K562 (cell line): Measurements from ENCODE around the gene CRYBG2. TPM values are rescaled to one million over a fixed set of nuclear protein-coding genes. Genes with fewer than 3 reads are reported as not detected.

Source experiments
- ATAC-seq: fragments of 200-7000 bp; cut with Tn5 transposase; 3 replicates; pipeline ENCODE4 v1.9.1; 2020; ENCODE audit warnings: moderate library complexity
- BruUV-seq: library from RNA; stranded (reverse); fragments of 400-500 nt; replicated peaks from 2 replicates; lab custom pipeline; 2021; lab: Mats Ljungman, UMichigan
- CTCF ChIA-PET: fragments of 300-600 bp; formaldehyde crosslinking; extraction: SDS; loops from one replicate; lab custom pipeline; 2021; ENCODE audit warnings: low intra/inter-chr PET ratio; lab: Yijun Ruan, JAX
- POLR2A ChIA-PET: fragments of 300-600, 350-650 bp; sonication (Branson Sonifier 250); formaldehyde crosslinking; extraction: SDS; loops from one replicate; lab custom pipeline; 2021; ENCODE audit warnings: antibody characterized with exemption, inconsistent platforms; lab: Yijun Ruan, JAX
- DNase-seq, 4 experiments: peaks; one replicate each; pipeline versions ENCODE4 v3.0.0 to v3.0.0-alpha.2; 2011 to 2018; ENCODE audit warnings: low spot score in 3 of 4, mixed read lengths in 3 of 4; ENCODE audit errors: extremely low read depth in 1 of 4
- FAIRE-seq: peaks from 2 replicates; lab custom pipeline; 2011; peaks lifted over from hg19 to GRCh38; lab: Jason Lieb, UNC
- H2AFZ ChIP-seq: 2 replicates; pipeline ENCODE4 v1.6.0; 2011; ENCODE audit warnings: low read depth, low read length, control low read depth, inconsistent platforms
- H3K27ac ChIP-seq: fragments of 200-600 bp; 3 replicates; pipeline ENCODE4 v1.8.0; 2011; ENCODE audit warnings: low read depth, mild to moderate bottlenecking, control low read depth, inconsistent platforms, low read length, moderate library complexity, mixed read lengths; ENCODE audit errors: extremely low read depth
- H3K27me3 ChIP-seq, 2 experiments: fragments of 300-600 bp in 1 of 2; 2 replicates in 1 of 2; 3 replicates in 1 of 2; pipeline versions ENCODE4 v1.6.0 to v1.8.0; 2011; ENCODE audit warnings: inconsistent platforms in 2 of 2, low read length in 2 of 2, mild to moderate bottlenecking in 1 of 2, mixed read lengths in 1 of 2, moderate library complexity in 1 of 2; ENCODE audit not compliant: control insufficient read depth in 2 of 2, insufficient read depth in 2 of 2
- H3K36me3 ChIP-seq: fragments of 300-600 bp; 3 replicates; pipeline ENCODE4 v1.8.0; 2011; ENCODE audit warnings: mild to moderate bottlenecking, low read length, inconsistent platforms; ENCODE audit not compliant: control insufficient read depth, insufficient read depth
- H3K4me1 ChIP-seq, 2 experiments: fragments of 200-600 bp in 1 of 2; replicated peaks in 1 of 2; 2 replicates in 1 of 2; 3 replicates in 1 of 2; pipeline versions ENCODE4 v1.5.1 to v1.8.0; 2011; ENCODE audit warnings: inconsistent platforms in 2 of 2, low read length in 2 of 2, mild to moderate bottlenecking in 1 of 2, mixed read lengths in 1 of 2, moderate library complexity in 1 of 2; ENCODE audit not compliant: control insufficient read depth in 2 of 2, insufficient read depth in 2 of 2
- H3K4me2 ChIP-seq: 2 replicates; pipeline ENCODE4 v1.6.1; 2011; ENCODE audit warnings: low read length, control low read depth, inconsistent platforms, mixed read lengths; ENCODE audit not compliant: insufficient read depth
- H3K4me3 ChIP-seq: fragments of 200-600 bp; sonication (generic), shearing (Covaris generic); 2 replicates; pipeline ENCODE4 v1.5.1; 2016; ENCODE audit warnings: control low read depth, inconsistent platforms
- H3K79me2 ChIP-seq: fragments of 200-600 bp; 3 replicates; pipeline ENCODE4 v1.8.0; 2011; ENCODE audit warnings: low read length, inconsistent platforms; ENCODE audit not compliant: control insufficient read depth, insufficient read depth
- H3K9ac ChIP-seq, 2 experiments: 2 replicates each; pipeline versions ENCODE4 v1.6.0 to v1.6.1; 2011; ENCODE audit warnings: low read depth in 2 of 2, low read length in 2 of 2, control low read depth in 1 of 2, inconsistent platforms in 1 of 2, mild to moderate bottlenecking in 1 of 2, mixed read lengths in 1 of 2; ENCODE audit not compliant: insufficient read depth in 1 of 2
- H3K9me1 ChIP-seq: one replicate; pipeline ENCODE4 v1.6.0; 2011; ENCODE audit warnings: inconsistent platforms, mild to moderate bottlenecking, low read length, moderate library complexity; ENCODE audit not compliant: control insufficient read depth, insufficient read depth
- H3K9me3 ChIP-seq: replicated peaks from 2 replicates; pipeline ENCODE4 v1.5.1; 2011; ENCODE audit warnings: low read depth, low read length, inconsistent platforms; ENCODE audit not compliant: control insufficient read depth, insufficient read depth
- H4K20me1 ChIP-seq: replicated peaks from 2 replicates; pipeline ENCODE4 v1.6.1; 2011; ENCODE audit warnings: low read length, inconsistent platforms, mixed read lengths; ENCODE audit not compliant: control insufficient read depth, insufficient read depth
- ATF2 ChIP-seq: sonication (generic); formaldehyde crosslinking; IDR thresholded peaks from 2 replicates; pipeline ENCODE4 v1.8.1; 2022; ENCODE audit warnings: missing genetic modification reagents
- BCOR ChIP-seq: fragments of 450-650 bp; IDR thresholded peaks from 2 replicates; pipeline ENCODE4 v1.6.1; 2016
- CHD1 ChIP-seq: fragments of 200-600 bp; sonication (generic); IDR thresholded peaks from one replicate; pipeline ENCODE4 v1.6.1; 2012; ENCODE audit warnings: mild to moderate bottlenecking, moderate library complexity, low read length, inconsistent platforms
- E2F3 ChIP-seq: fragments of 250-450 bp; sonication (Bioruptor Pico); IDR thresholded peaks from 2 replicates; pipeline ENCODE4 v1.4.0; 2020; ENCODE audit warnings: mild to moderate bottlenecking
- EGR1 ChIP-seq: fragments of 450-650 bp; conservative IDR thresholded peaks from 2 replicates; pipeline ENCODE4 v1.6.1; 2017; ENCODE audit warnings: mild to moderate bottlenecking
- ZBTB40 ChIP-seq, 2 experiments: fragments of 450-650 bp in 1 of 2; sonication (generic) in 1 of 2; formaldehyde crosslinking in 1 of 2; IDR thresholded peaks; 2 replicates each; pipeline versions ENCODE4 v1.7.1 to v1.9.0; 2016 to 2022; ENCODE audit warnings: inconsistent platforms in 1 of 2, mild to moderate bottlenecking in 1 of 2, missing genetic modification reagents in 1 of 2
- WGBS: fragments of 100-300 bp; shearing (Covaris generic); methylation state at CpG from one replicate; pipeline ENCODE4 v1.1.6; 2016; ENCODE audit warnings: low coverage, mixed read lengths; ENCODE audit not compliant: insufficient coverage; ENCODE audit errors: missing lambda C conversion rate; 5-methylcytosine and 5-hydroxymethylcytosine counted together
- in situ Hi-C: fragments of 300-500 bp; cut with MboI; formaldehyde crosslinking; loops from 4 replicates; pipeline ENCODE4 v1.15.0; 2018; ENCODE audit warnings: inconsistent platforms, mixed read lengths
- intact Hi-C: fragments of 100-400 bp; cut with micrococcal nuclease; formaldehyde crosslinking; loops from 2 replicates; pipeline ENCODE4 v1.14.2; 2022
- polyA plus RNA-seq, 8 experiments: library from polyadenylated mRNA; depleted of rRNA in 4 of 8; stranded (reverse) in 5 of 8; unstranded in 3 of 8; fragments of >200 nt; fragmentation: Nextera tagmentation in 2 of 8; fragmentation: Illumina TruSeq in 1 of 8; extraction: Ambion mirVana in 2 of 8; extraction: Trizol in 1 of 8; gene quantifications; 2 replicates each; pipeline versions ENCODE4 v1.2.1 to v1.2.3, GENCODE V29; 2011 to 2014; ENCODE audit warnings: inconsistent platforms in 1 of 8, missing spikeins in 1 of 8
- total RNA-seq, 7 experiments: library from RNA; depleted of rRNA in 6 of 7; stranded (reverse); fragments of >200 nt in 6 of 7; fragmentation: Illumina TruSeq in 2 of 7; extraction: Trizol in 2 of 7; gene quantifications; 2 replicates each; pipeline versions ENCODE4 v1.2.1 to v1.2.3, GENCODE V29; 2011 to 2021; ENCODE audit warnings: low replicate concordance in 1 of 7
- TF ChIP-seq, protein P1 (sequence below): fragments of 250-450 bp; sonication (Bioruptor Pico); IDR thresholded peaks from 2 replicates; pipeline ENCODE4 v1.8.0; 2022; ENCODE audit warnings: moderate library complexity, mild to moderate bottlenecking, inconsistent platforms

CRYBG2 gene
- total and polyA plus RNA-seq, 9 of the 15 experiments (the other 6 are each of a cell fraction or from before 2014, with no cell fraction given): 0.39 to 8.5 (median 3.7) TPM

DNA sequence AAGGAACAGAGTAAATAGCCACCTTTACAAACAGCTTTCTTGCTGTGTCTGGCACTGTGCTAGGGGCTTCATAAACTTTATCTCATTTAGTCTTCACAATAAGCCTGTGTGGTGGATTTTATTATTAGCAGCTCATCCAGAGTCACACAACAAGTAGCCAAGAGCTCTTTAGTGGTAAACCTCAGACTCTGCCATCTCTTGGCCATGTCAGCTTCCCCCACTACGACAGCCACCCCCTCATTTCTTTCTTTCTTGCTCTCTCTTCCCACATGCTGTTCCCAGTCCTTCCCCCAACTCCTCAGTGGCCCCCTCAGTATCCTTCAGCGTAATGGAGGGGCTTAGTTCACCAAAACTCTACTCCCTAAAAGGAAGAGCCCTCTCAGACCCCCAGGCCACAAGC is 19.9 kb upstream of the CRYBG2 start:
- ChIA-PET CTCF (no interaction called here), POLR2A (interaction anchor here (0.5 to 1.5 kb wide), 3 partner anchors 9 to 528 kb away, joined by 3 to 7 read pairs (median 5); no protein-coding TSS in a partner anchor)
- Histone ChIP-seq H3K36me3 (no peaks in the 10 kb centered on the region), H3K9me1 (no peaks in the 10 kb centered on the region), H3K9me3 (peaks cover 4% of the 10 kb centered on the region; the same call in 1 of the 2 replicates), H3K4me2 (no peak overlapping the region), H3K9ac (peak overlapping the region in 1 of 2 experiments; percentile 40; a peak in 1 of 4 replicates), H3K4me1 (peaks cover 22 to 35% of the 10 kb centered on the region in 2 experiments), H3K27me3 (no peaks in the 10 kb centered on the region), H3K79me2 (no peaks in the 10 kb centered on the region), H3K4me3 (no peak overlapping the region), H3K27ac (no peak overlapping the region), H2AFZ (peak overlapping the region; percentile 86), H4K20me1 (no peaks in the 10 kb centered on the region)
- no peak for FAIRE-seq
- DNase-seq: no peak
- no TSS peak for BruUV-seq
- intact Hi-C loops (no loop called here), in situ Hi-C loops (no loop called here)
- WGBS: 40% methylated on average over 2 of the region's 2 CpGs
- TF ChIP-seq, protein P1, sequence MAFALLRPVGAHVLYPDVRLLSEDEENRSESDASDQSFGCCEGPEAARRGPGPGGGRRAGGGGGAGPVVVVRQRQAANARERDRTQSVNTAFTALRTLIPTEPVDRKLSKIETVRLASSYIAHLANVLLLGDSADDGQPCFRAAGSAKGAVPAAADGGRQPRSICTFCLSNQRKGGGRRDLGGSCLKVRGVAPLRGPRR (CRISPR knock-in tag): no peak
- no peak for TF ChIP-seq CHD1
- TF ChIP-seq ZBTB40 (IDR thresholded peaks at IDR 0.05): no peak
- TF ChIP-seq ZBTB40 (CRISPR knock-in tag; IDR thresholded peaks at IDR 0.05): no peak
- no peak for TF ChIP-seq BCOR
- TF ChIP-seq ATF2: no peak
- peak; percentile 56 for TF ChIP-seq EGR1
- TF ChIP-seq E2F3 (CRISPR knock-in tag): no peak
- ATAC-seq: no peak
